Testis (tissue), 3 donors: ENCODE measurements around the gene STAT3. TPM values are rescaled to one million over a fixed set of nuclear protein-coding genes. Genes with fewer than 3 reads are reported as not detected.
"Not testable (repeated sequence)": the region's sequence is repeated elsewhere in the genome, so short reads cannot be mapped to it uniquely, and the experiment has no call there.

Experiments used
- DNase-seq: peaks from one replicate; pipeline ENCODE4 v3.0.0-alpha.2; 2019
- H3K27ac ChIP-seq, 2 donors: fragments of 200-600 bp; sonication (generic); one replicate each; pipeline ENCODE4 v1.5.1; 2019
- H3K27me3 ChIP-seq: fragments of 200-600 bp; sonication (generic); one replicate; pipeline ENCODE4 v1.5.1; 2019
- H3K36me3 ChIP-seq: fragments of 200-600 bp; sonication (generic); one replicate; pipeline ENCODE4 v1.5.1; 2017; ENCODE audit warnings: low read depth; ENCODE audit errors: missing control alignments
- H3K4me1 ChIP-seq: fragments of 200-600 bp; sonication (generic); one replicate; pipeline ENCODE4 v1.5.1; 2019
- H3K4me3 ChIP-seq, 2 donors: fragments of 200-600 bp; sonication (generic); one replicate each; pipeline ENCODE4 v1.5.1; 2017 to 2019
- H3K9me3 ChIP-seq: fragments of 200-600 bp; sonication (generic); one replicate; pipeline ENCODE4 v1.5.1; 2017
- CTCF ChIP-seq, 3 experiments: fragments of 450-650 bp in 2 of 3; fragments of 200-600 bp in 1 of 3; sonication (generic) in 1 of 3; IDR thresholded peaks; one replicate each; pipeline ENCODE4 v1.5.1; 2016 to 2019; ENCODE audit warnings: antibody characterized with exemption in 3 of 3, mild to moderate bottlenecking in 2 of 3, moderate library complexity in 1 of 3
- POLR2A ChIP-seq: fragments of 450-650 bp; IDR thresholded peaks from one replicate; pipeline ENCODE4 v1.6.1; 2017; ENCODE audit warnings: antibody characterized with exemption, mild to moderate bottlenecking, moderate library complexity
- WGBS, 2 donors: methylation state at CpG; one replicate each; pipeline ENCODE4 v1.1.5; 2018; 5-methylcytosine and 5-hydroxymethylcytosine counted together
- intact Hi-C: fragments of 100-400 bp; cut with DNase I; formaldehyde crosslinking; loops from one replicate; pipeline ENCODE4 v1.15.1; 2023; ENCODE audit warnings: low total_unique reads
- polyA plus RNA-seq: library from polyadenylated mRNA; stranded (reverse); fragments of 350-450 nt; fragmentation: Illumina TruSeq; extraction: RNeasy Lipid Tissue Mini Kit (QIAGEN cat#74804); gene quantifications from one replicate; pipeline ENCODE4 v1.2.3, GENCODE V29; 2014; ENCODE audit warnings: low read depth, low replicate concordance; ENCODE audit not compliant: insufficient read depth
- total RNA-seq, 2 donors: library from RNA; depleted of rRNA; stranded (reverse); fragments of >200 nt; gene quantifications; one replicate each; pipeline ENCODE4 v1.2.3, GENCODE V29; 2016

STAT3 gene
- total and polyA plus RNA-seq, 3 donors from 2014 or later: 69.5 to 117 (median 107) TPM

- no peak for DNase-seq
- intact Hi-C loops: no loop called here
- Histone ChIP-seq H3K36me3 (no peaks in the 10 kb centered on the region), H3K27ac (no peak overlapping the region), H3K4me3 (no peak overlapping the region), H3K9me3 (no peaks in the 10 kb centered on the region), H3K4me1 (peaks cover 3% of the 10 kb centered on the region), H3K27me3 (no peaks in the 10 kb centered on the region)
- 93 to 100% methylated on average over 4 of the region's 4 CpGs for WGBS, 2 donors
- TF ChIP-seq CTCF (IDR thresholded peaks at IDR 0.05) (no peak), POLR2A (no peak)
Measured at GRCh38 chr17:42394838-42395237, 6.6 kb upstream of the STAT3 start.

GRCh38 chr17:42392692-42393415 lies 4.6 kb upstream of the STAT3 start:
- intact Hi-C loops: no loop called here
- DNase-seq: no peak
- TF ChIP-seq POLR2A (no peak), CTCF (IDR thresholded peaks at IDR 0.05) (no peak)
- WGBS, 2 donors: 83 to 92% methylated on average over 4 of the region's 4 CpGs
- no peaks in the 10 kb centered on the region for H3K9me3 ChIP-seq
- H3K36me3 ChIP-seq: no peaks in the 10 kb centered on the region
- no peak overlapping the region for H3K27ac ChIP-seq
- peaks cover 12% of the 10 kb centered on the region for H3K4me1 ChIP-seq
- H3K27me3 ChIP-seq: no peaks in the 10 kb centered on the region
- H3K4me3 ChIP-seq: no peak overlapping the region

GRCh38 chr17:42391439-42391838 lies 3.2 kb upstream of the STAT3 start:
- H3K9me3 ChIP-seq, intact Hi-C loops, H3K36me3 ChIP-seq, H3K4me3 ChIP-seq, DNase-seq, H3K27me3 ChIP-seq, H3K27ac ChIP-seq: not testable (repeated sequence)
- H3K4me1 ChIP-seq: peaks cover 17% of the 10 kb centered on the region
- 87 to 92% methylated on average over 8 of the region's 8 CpGs for WGBS, 2 donors

- H3K4me3 ChIP-seq: no peak overlapping the region
- peaks cover 27% of the 10 kb centered on the region for H3K4me1 ChIP-seq
- no peaks in the 10 kb centered on the region for H3K36me3 ChIP-seq
- H3K9me3 ChIP-seq: no peaks in the 10 kb centered on the region
- WGBS, 2 donors: 94 to 95% methylated on average over 5 of the region's 5 CpGs
- H3K27ac ChIP-seq: no peak overlapping the region
- intact Hi-C loops: no loop called here
- H3K27me3 ChIP-seq: no peaks in the 10 kb centered on the region
- no peak for DNase-seq
- no peak for TF ChIP-seq POLR2A
Measured at GRCh38 chr17:42389899-42390298, 1.7 kb upstream of the STAT3 start.

GRCh38 chr17:42389135-42389417 lies 834 bp upstream of the STAT3 start:
- Histone ChIP-seq H3K36me3 (no peaks in the 10 kb centered on the region), H3K27me3 (no peaks in the 10 kb centered on the region), H3K9me3 (no peaks in the 10 kb centered on the region), H3K4me1 (peaks cover 33% of the 10 kb centered on the region), H3K27ac (peak overlapping the region; percentile 89 to 91), H3K4me3 (peak overlapping the region; percentile 46 to 99)
- DNase-seq: no peak
- TF ChIP-seq CTCF (IDR thresholded peaks at IDR 0.05) (no peak), POLR2A (no peak)
- intact Hi-C loops: no loop called here
- WGBS, 2 donors: 1 to 2% methylated on average over 11 of the region's 11 CpGs
